GM19193 (cell line): ENCODE results near the gene RAPGEF4.

Experiments
- POLR2A ChIP-seq: IDR thresholded peaks from 4 replicates; pipeline ENCODE4 v1.6.1; 2011; ENCODE audit not compliant: insufficient read depth, insufficient read length; ENCODE audit errors: extremely low read depth

The RAPGEF4 gene

DNA sequence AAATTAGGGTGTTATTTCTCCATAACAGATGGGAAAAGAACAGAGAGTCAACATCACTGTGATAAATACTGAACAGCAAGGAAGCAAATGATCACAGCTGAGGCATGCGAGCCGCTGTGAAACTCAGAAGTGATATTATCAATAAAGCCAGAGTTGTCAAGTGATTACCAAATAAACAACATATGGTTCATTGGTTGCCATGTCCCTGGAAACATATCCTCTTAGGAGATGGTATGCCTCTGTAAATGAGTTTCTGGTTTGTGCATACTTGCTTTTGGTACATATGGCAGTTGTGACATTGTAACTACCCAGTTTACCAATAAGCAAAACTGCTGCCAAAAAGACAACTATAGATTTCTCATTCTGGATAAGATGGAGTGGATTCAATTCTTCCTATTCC lies 23.8 kb downstream of the RAPGEF4 start:
- TF ChIP-seq POLR2A = no peak

GRCh38 chr2:172761306-172761705 lies 25.7 kb downstream of the RAPGEF4 start:
- TF ChIP-seq POLR2A = no peak

- no peak for TF ChIP-seq POLR2A
Measured at GRCh38 chr2:172762574-172762973, 26.9 kb downstream of the RAPGEF4 start.

DNA sequence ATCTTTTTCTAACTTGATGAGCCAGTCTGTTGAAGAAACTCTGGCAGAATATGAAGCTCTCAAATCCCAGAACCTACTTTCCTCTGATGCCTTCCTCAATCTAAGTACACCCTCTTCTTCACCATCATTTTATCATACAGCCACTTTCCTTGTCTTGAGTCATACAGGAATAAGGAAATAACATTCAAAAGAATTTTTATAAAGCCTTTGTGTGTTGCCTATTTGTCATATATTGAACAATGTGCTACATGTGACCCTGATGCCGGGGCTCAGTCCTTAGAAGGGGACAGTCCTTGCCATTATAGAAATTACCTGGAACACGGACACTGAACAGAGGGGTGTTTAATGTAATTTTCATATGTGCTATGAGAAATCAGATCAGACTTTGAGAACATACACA lies 27.4 kb downstream of the RAPGEF4 start:
- no peak for TF ChIP-seq POLR2A

GRCh38 chr2:172765662-172766061 lies 30.0 kb downstream of the RAPGEF4 start:
- TF ChIP-seq POLR2A = no peak

DNA sequence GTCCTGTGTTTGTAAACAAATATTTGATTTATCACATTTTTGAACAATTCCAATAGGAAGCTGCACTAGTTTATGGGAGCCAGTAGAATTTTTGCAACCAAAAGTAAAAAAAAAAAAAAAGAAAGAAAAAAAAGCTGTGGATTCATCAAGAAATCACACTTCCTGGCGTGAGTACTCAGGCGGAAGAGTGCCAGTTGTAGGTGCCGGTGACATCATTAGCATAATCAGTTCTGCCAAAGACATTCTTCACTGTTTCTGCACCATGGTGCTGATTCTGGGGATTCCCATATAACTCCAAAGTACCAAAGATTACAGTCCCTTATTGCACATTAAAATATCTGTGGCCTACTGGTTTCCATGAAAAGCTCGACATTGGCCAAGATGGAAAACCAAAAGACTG lies 32.8 kb downstream of the RAPGEF4 start:
- no peak for TF ChIP-seq POLR2A

DNA sequence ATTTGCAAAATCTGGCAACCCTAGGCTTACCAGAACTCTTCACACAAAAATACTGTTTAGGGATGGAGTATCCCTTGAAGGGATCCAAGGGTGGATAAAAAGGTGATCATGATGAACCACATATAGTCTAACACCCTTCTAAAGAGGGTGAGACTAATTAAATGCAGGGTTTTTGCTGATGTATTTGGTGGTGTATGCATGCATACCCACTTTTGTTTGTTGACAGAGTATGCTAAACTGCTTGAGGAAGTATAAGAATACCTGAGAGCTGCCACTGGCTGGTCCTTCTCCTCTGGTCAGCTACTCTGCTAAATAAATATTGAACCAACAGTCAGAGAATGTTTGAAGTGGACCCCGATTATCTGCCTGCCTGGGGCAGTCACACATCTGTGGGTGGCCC lies 34.2 kb downstream of the RAPGEF4 start:
- no peak for TF ChIP-seq POLR2A

- no peak for TF ChIP-seq POLR2A
Measured at GRCh38 chr2:172770887-172771286, 35.2 kb downstream of the RAPGEF4 start.

DNA sequence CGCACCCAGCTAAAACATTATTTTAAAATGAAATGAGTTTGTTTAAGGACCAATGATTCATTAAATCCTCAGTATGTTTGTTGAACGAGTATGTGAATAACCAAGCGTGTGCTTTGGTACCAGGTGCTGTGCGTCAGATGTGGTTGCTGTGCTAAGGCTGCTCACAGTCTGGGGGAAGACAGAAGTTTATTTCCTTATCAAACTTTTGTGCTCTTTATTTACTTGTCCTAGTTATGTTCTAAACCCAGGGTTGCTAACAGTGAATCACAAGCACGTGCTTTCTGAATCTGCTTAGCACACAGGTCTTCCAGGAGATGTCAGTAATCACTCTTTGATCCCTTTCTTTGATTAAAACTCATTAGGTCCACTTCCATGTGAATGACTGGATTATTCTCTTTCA lies 37.0 kb downstream of the RAPGEF4 start:
- TF ChIP-seq POLR2A = no peak

DNA sequence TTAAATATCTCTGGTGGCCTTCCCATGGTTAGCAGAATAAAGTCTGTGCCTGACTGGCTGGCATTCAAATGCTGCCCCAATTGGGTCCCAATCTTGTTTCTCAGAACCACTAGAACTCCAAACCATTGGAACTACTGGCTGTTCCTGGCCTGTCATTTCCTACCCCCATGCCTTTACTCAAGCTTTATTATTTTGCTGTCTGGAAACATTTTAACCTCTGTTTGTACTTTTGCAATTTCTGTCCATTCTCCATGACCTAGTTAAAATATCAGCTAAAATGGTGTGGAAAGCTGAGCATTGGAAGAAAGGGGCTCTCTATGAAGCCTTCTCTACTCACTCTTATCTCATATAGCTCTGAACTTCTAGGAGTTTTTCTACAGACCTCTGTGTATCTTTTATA lies 38.7 kb downstream of the RAPGEF4 start:
- no peak for TF ChIP-seq POLR2A

DNA sequence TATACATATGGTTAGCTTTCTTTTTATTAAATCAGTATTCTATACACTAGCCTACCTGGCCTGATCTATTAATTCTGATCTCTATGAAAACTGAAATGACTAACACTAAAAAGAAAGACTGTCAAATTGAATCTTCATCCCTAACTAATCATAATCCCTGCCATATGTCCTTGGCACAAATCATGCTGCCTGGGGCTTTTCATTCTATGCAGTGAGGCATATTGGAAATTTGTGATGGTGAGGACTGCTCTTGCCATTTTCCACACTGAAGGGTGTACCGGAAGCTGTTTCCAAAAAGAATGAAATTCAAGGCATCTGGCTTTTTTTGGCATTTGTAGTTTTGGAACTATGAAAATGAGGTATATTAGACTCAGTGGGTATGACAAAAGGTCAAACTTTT lies 39.7 kb downstream of the RAPGEF4 start:
- TF ChIP-seq POLR2A = no peak

DNA sequence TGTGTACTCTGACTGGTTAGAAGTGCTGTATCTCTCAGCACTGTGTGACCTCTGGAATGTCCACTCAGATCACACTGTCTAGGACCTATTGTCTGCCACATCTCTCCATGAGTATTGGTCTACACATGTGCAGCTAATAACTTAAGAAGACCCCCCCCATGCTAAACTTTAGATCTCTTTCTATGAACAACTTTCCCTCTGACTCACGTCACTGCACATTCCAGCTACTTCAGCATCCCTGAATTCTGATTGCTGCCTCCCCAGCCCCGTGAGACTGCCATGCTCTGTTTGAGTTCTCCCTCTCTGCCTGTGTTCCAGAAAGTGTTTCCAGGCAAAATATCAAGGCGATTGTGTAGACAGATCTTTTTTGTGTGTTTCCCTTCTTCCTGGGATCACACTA lies 41.8 kb downstream of the RAPGEF4 start:
- TF ChIP-seq POLR2A = no peak

GRCh38 chr2:172782506-172783164 lies 47.0 kb downstream of the RAPGEF4 start:
- TF ChIP-seq POLR2A = no peak

DNA sequence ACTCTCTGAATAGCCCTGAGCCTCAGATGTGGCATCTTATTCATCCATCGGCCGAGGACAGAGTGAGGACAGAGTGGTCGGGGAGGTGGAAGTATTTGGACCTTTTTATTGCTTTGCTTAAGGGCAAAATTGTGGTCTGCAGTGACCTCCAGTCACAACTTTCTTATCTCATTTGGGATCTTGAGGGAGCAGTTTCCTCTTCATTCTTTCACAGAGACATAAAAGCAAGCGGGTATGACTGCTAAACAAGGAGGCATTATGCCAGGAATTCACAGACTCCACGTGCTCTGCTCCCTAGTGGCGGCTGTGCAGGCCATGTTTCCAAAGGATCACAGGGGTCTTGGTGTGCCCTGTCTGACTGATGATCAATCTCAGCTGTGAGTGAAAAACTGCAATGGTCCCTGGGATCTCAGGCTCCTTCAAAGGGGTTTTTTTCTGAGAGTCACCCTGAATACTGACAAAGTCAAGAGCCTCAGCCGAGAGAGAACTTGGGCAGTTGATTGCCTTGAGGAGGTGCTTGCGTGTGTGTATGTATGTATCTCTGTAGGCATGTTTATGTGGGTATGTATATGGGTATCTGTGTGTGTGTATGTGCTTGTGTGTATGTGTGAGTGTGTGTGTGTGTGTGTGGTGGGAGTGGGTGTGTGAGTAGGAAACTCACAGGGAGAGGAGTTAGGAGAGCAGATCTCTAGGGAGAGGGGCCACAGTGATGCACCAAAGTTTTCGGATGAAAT lies 47.7 kb downstream of the RAPGEF4 start:
- TF ChIP-seq POLR2A = no peak

DNA sequence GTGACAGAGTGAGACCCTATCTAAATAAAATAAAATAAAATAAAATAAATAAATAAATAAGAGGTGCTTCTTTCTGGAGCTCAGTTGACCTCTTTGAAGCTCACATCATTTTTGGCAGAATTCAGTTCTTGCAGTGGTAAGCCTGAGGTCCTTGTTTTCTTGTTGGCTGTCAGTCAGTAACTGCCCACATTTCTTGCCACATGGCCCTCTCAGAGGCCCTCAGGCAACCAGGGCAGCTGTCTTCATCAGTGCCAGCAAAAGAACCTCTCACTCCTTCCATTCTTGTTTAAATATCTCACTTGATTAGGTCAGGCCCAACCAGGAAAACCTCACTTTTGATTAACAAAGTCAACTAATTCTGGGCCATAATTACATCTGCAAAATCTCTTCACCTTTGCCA lies 53.2 kb downstream of the RAPGEF4 start:
- no peak for TF ChIP-seq POLR2A

- TF ChIP-seq POLR2A = no peak
Measured at GRCh38 chr2:172790404-172790803, 54.8 kb downstream of the RAPGEF4 start.
